ENCODE measurements around the gene KMO.

- no peak for TF ChIP-seq CTCF (IDR thresholded peaks at IDR 0.05; ENCODE audit: extremely low read depth in 1 of 2, insufficient read depth in 1 of 2, low read depth in 1 of 2, low read length in 2 of 2)
- no peak for TF ChIP-seq FOS (IDR thresholded peaks at IDR 0.05; ENCODE audit: borderline replicate concordance, insufficient read depth, low read length)
- TF ChIP-seq POLR2A (IDR thresholded peaks at IDR 0.05; ENCODE audit: low read depth, low read length), result no peak
- no peak for TF ChIP-seq POLR2AphosphoS5 (IDR thresholded peaks at IDR 0.05; ENCODE audit: insufficient read depth, low read depth, low read length)
- TF ChIP-seq JUN (IDR thresholded peaks at IDR 0.05; ENCODE audit: borderline replicate concordance, insufficient read depth, insufficient read length, low read depth), result no peak
- no peak for TF ChIP-seq MAX (IDR thresholded peaks at IDR 0.05; ENCODE audit: insufficient read depth, insufficient read length)
- TF ChIP-seq EZH2 (IDR thresholded peaks at IDR 0.05; ENCODE audit: borderline replicate concordance, low read depth, low read length, severe bottlenecking), result no peak
- no peak for TF ChIP-seq GATA2 (IDR thresholded peaks at IDR 0.05; ENCODE audit: insufficient read depth, insufficient read length, low read depth, low read length)
These were observed 82.4 kb downstream of the KMO start for GRCh38 chr1:241614572-241614971.

All from endothelial cell of umbilical vein (primary cell).